GM10248 (cell line): ENCODE data around the gene CNN1.

Source experiments
- CTCF ChIA-PET: fragments of 300-600 bp; sonication (Branson Sonifier 250); formaldehyde crosslinking; extraction: SDS; loops from one replicate; lab custom pipeline; 2021; ENCODE audit warnings: antibody characterized with exemption; lab: Yijun Ruan, JAX
- POLR2A ChIA-PET: fragments of 350-650 bp; sonication (Branson Sonifier 250); formaldehyde crosslinking; extraction: SDS; loops from one replicate; lab custom pipeline; 2020; ENCODE audit warnings: antibody characterized with exemption; lab: Yijun Ruan, JAX
- DNase-seq: peaks from one replicate; pipeline ENCODE4 v3.0.0; 2012; ENCODE audit errors: extremely low spot score
- CTCF ChIP-seq: IDR thresholded peaks from 2 replicates; pipeline ENCODE4 v1.5.1; 2012; ENCODE audit warnings: mild to moderate bottlenecking, low read depth; ENCODE audit errors: extremely low read depth, missing control alignments, control extremely low read depth

Gene CNN1

DNA sequence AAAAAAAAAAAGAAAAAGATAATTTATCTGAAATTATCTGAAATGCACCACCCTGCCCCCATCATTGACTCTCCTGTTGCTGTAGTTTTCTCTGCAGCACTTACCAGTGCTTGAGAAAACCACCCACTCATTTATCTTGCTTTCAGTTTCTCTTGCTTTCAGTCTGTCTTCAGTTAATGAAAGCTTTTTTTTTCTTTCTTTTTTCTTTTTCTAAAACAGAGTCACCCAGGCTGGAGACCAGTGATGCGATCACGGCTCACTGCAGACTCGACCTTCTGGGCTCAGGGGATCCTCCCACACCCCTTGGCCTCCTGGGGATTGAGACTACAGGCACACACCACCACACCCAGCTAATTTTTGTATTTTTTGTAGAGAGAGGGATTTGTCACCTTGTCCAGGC is 43.1 kb downstream of the CNN1 start:
- CTCF ChIA-PET = interaction anchor here (0.8 to 6.0 kb wide), 5 partner anchors 10 to 201 kb away, joined by 3 to 37 read pairs (median 6); partner anchors contain the start of gene ELOF1
- no peak for TF ChIP-seq CTCF
- peak; percentile 75 for DNase-seq
- POLR2A ChIA-PET = interaction anchor here (0.6 kb wide), 1 partner anchor 160 kb away, joined by 5 read pairs; no protein-coding TSS in a partner anchor

DNA sequence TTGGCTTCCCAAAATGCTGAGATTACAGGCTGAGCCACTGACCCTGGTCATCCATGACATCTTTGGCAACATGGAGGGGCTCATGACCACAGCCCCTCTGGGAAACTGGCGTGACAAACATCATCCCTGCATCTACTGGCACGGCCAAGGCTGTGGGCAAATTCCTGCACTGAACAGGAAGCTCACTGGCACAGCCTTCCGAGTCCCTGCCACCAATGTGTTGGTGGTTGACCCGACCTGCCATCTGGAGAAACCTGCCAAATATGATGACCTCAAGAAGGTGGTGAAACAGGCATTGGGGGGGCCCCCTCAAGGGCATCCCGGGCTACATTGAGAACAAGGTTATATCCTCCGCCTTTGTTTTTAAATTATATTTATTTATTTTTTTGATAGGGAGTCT is 47.7 kb downstream of the CNN1 start:
- DNase-seq = no peak
- no peak for TF ChIP-seq CTCF
- POLR2A ChIA-PET = interaction anchor here (0.6 to 0.9 kb wide), 2 partner anchors 91 to 1027 kb away, joined by 3 to 5 read pairs; no protein-coding TSS in a partner anchor
- CTCF ChIA-PET = interaction anchor here (0.7 to 4.5 kb wide), 6 partner anchors 10 to 92 kb away, joined by 3 to 38 read pairs (median 4); partner anchors contain the start of genes ELOF1 and ZNF627

- peak; percentile 83 for DNase-seq
- POLR2A ChIA-PET = interaction anchor here (0.9 kb wide), 1 partner anchor 93 kb away, joined by 3 read pairs; no protein-coding TSS in a partner anchor
- CTCF ChIA-PET = interaction anchor here (1.0 to 4.5 kb wide), 13 partner anchors 9 to 746 kb away, joined by 3 to 38 read pairs (median 4); partner anchors contain the start of genes ACP5, ELOF1, ZNF563 and ZNF627
- peak; percentile 99 for TF ChIP-seq CTCF
Observed at GRCh38 chr19:11587302-11587974, 48.8 kb downstream of the CNN1 start.

GRCh38 chr19:11587975-11588631 is 49.5 kb downstream of the CNN1 start:
- no peak for DNase-seq
- CTCF ChIA-PET = interaction anchor here (0.7 to 4.5 kb wide), 18 partner anchors 10 to 745 kb away, joined by 3 to 38 read pairs (median 4); partner anchors contain the start of genes ACP5, ELOF1 and ZNF563
- POLR2A ChIA-PET = no interaction called here
- no peak for TF ChIP-seq CTCF

- DNase-seq = no peak
- ChIA-PET POLR2A (no interaction called here), CTCF (interaction anchor here (1.4 to 2.0 kb wide), 4 partner anchors 19 to 213 kb away, joined by 3 to 8 read pairs (median 5); no protein-coding TSS in a partner anchor)
- no peak for TF ChIP-seq CTCF
Observed at GRCh38 chr19:11594084-11594483, 55.4 kb downstream of the CNN1 start.

DNA sequence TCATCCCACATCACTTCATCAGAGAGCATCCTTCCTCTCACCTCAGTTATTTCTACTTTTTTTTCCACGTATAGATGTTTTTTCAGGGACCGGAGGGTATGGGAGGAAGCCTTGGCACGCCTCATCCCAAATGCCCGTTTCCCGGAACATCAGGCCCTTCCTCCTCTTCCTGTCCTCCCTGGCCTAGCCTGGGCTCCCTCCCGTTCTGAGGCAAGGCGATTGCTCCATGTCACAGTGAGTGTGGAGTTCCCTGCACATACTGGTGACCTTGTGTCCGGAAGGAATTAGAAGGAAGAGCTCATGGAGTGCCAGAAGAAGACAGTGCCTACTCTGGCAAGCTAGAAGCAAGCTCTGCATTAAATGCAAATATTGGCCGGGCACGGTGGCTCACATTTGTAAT is 57.5 kb downstream of the CNN1 start:
- ChIA-PET POLR2A (no interaction called here), CTCF (interaction anchor here (1.4 kb wide), 1 partner anchor 10 kb away, joined by 5 read pairs; no protein-coding TSS in a partner anchor)
- DNase-seq = no peak
- no peak for TF ChIP-seq CTCF
